AG08396 (cell line): Measurements from ENCODE around the gene TAS2R20.

Experiments used
- DNase-seq: peaks from one replicate; pipeline ENCODE4 v3.0.0; 2012; ENCODE audit warnings: low spot score, mixed read lengths

The TAS2R20 gene

GRCh38 chr12:10959804-10960203 lies 38.3 kb downstream of the TAS2R20 start:
- DNase-seq: no peak

DNA sequence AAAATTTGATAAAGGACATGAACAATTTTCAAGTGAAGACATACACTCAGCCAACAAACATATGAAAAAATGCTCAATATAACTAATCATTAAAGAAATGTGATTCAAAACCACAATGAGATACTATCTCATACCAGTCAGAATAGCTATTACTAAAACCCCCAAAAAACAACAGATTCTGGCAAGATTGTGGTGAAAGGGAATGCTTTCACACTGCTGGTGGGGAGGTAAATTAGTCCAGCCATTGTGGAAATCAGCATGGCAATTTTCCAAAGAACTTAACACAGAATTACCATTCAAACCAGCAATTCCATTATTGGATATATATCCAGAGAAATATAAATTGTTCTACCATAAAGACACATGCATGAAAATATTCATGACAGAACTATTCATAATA lies 40.4 kb downstream of the TAS2R20 start:
- no peak for DNase-seq

- DNase-seq: no peak
These were observed 42.0 kb downstream of the TAS2R20 start for GRCh38 chr12:10956085-10956484.

GRCh38 chr12:10952645-10953044 lies 45.5 kb downstream of the TAS2R20 start:
- no peak for DNase-seq
